ENCODE measurements around the gene RTN1.

Gene RTN1

DNA sequence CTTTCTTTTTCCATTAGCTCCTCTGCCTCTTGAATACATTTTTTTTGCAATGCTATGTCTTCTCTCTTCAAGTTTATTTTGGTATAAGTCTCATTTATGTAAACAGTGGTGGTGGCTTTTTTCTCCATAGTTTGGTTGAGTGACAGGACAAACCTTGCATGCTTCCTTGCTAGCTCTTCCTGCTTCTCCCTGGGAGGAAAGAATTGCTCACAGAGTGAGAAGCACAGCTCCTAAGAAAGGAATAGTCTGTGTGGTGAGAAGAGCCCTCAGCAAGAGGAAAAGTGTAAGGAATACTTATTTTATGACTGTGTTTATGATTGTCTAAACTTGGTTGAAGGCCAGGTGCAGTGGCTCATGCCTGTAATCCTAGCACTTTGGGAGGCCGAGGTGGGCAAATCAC is 305.5 kb downstream of the RTN1 start:
- no peak for DNase-seq (ENCODE audit: low read depth in 3 of 3)

DNA sequence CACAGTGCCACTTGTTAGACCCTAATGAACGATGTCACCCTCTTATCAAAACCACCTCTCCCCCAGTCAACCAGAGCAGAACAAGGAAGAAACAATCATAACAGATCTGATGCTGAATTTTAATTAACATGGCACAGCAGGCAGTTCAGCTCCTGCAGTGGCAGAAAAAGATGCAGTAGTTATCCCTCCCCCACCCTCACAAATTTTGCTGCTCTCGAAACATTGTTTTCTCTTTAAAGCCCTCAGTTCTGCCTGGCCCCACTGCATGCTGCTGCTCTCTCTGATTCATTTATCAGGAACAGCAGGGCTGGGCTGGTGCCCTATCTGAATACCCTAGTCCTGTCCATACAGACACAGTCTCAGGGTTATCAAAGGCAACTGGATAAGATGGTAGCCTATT is 306.2 kb downstream of the RTN1 start:
- no peak for DNase-seq (ENCODE audit: low read depth in 3 of 3)

DNA sequence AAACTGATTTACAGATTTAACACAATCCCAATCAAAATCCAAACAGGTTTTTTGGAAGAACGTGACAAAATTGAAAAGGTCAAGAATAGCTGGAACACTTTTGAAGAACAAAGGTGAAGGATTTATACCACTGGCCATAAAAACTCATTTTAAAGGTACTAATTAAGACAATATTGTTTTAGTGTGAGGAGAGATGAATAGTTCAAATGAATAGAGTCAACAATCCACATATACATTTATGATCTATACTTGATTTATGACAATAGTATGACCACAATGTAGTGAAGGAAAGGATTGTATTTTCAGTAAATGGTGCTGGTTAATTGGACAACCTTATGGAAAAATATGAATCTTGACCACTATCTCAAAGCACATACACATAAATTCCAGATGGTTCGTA is 323.3 kb downstream of the RTN1 start:
- DNase-seq (ENCODE audit: low read depth in 3 of 3): no peak

All from stimulated activated CD4-positive, alpha-beta T cell treated with anti-CD3 and anti-CD28 coated beads, TNF-alpha, amount 100 ng/mL, for 24 hours (primary cell).